SJCRH30 (cell line): ENCODE results near the gene ELAVL2. TPM values are rescaled to one million over a fixed set of nuclear protein-coding genes. Genes with fewer than 3 reads are reported as not detected.

Source experiments
- DNase-seq, 2 experiments: peaks; one replicate each; pipeline ENCODE4 v3.0.0-alpha.2; 2015 to 2020
- H3K27ac ChIP-seq: fragments of 250-450 bp; sonication (Bioruptor Pico); 2 replicates; pipeline ENCODE4 v1.5.1; 2020; ENCODE audit warnings: mild to moderate bottlenecking, moderate library complexity
- H3K27me3 ChIP-seq: fragments of 250-450 bp; sonication (Bioruptor Pico); 2 replicates; pipeline ENCODE4 v1.5.1; 2020; ENCODE audit warnings: mild to moderate bottlenecking, moderate library complexity
- H3K36me3 ChIP-seq: fragments of 250-450 bp; sonication (Bioruptor Pico); 2 replicates; pipeline ENCODE4 v1.5.1; 2020; ENCODE audit warnings: mild to moderate bottlenecking, moderate library complexity
- H3K4me1 ChIP-seq: fragments of 250-450 bp; sonication (Bioruptor Pico); 2 replicates; pipeline ENCODE4 v1.5.1; 2020; ENCODE audit warnings: mild to moderate bottlenecking, moderate library complexity
- H3K4me3 ChIP-seq: fragments of 250-450 bp; sonication (Bioruptor Pico); 2 replicates; pipeline ENCODE4 v1.5.1; 2020; ENCODE audit warnings: mild to moderate bottlenecking, moderate library complexity
- H3K9me3 ChIP-seq: fragments of 250-450 bp; sonication (Bioruptor Pico); replicated peaks from 2 replicates; pipeline ENCODE4 v1.5.1; 2020; ENCODE audit warnings: mild to moderate bottlenecking, moderate library complexity
- total RNA-seq: library from RNA; depleted of rRNA; stranded (reverse); fragments of >200 nt; shearing (Covaris generic); gene quantifications from 2 replicates; pipeline ENCODE4 v1.2.3, GENCODE V29; 2014

The ELAVL2 gene
- total RNA-seq, 1 experiment from 2014 or later: 29.1 TPM

GRCh38 chr9:23824830-23825591, 1.0 kb downstream of the ELAVL2 start:
- H3K27ac ChIP-seq: peak overlapping the region; percentile 31
- H3K27me3 ChIP-seq: no peaks in the 10 kb centered on the region

DNA sequence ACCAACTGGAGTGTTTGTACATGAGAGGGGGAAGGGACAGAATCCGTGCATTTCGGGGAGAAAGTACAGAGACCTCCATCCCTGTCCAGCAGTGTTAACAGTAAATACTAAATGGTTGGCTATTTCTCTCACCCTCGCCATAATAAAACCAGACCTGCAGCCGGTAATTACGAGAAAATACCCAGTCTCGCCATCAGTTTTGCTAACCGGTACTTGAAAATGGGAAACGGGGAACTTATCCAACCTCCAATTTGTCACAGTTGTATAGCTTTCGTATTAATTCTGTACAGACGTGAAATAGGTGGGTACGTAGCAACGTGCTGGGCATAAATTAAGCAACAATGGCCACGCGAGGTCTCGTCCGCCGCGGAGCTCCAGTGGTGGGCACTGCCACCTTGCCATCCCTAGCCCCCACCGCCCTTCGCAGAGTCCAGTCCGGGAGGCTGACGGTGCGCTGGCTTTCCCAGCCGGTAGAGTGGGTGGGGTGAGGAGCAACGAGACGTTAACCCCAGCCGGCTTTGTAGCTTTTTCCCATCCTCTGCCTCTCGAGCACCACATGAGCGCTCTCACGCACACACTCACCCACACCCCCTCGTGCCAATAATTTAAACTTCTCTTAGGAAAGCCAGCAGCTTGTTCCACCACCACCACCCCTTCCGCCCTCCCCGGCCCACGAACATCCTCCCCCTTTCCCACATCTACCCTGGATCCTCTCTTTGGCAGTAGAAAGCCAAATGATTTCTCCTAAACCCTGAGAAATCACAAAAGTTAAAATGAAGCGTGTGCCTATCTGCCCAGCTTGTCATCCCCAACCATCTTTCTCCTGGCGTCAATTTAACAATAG, 1.8 kb downstream of the ELAVL2 start:
- Histone ChIP-seq H3K4me3 (peak overlapping the region; percentile 62), H3K9me3 (no peaks in the 10 kb centered on the region)
- peak; percentile 33 to 46 for DNase-seq

More at GRCh38 chr9:23824830-23825591, 1.0 kb downstream of the ELAVL2 start:
- DNase-seq: peak; percentile 66 to 74
- no peaks in the 10 kb centered on the region for H3K4me1 ChIP-seq
- no peaks in the 10 kb centered on the region for H3K36me3 ChIP-seq
- H3K4me3 ChIP-seq: peak overlapping the region; percentile 62
- H3K9me3 ChIP-seq: no peaks in the 10 kb centered on the region

DNA sequence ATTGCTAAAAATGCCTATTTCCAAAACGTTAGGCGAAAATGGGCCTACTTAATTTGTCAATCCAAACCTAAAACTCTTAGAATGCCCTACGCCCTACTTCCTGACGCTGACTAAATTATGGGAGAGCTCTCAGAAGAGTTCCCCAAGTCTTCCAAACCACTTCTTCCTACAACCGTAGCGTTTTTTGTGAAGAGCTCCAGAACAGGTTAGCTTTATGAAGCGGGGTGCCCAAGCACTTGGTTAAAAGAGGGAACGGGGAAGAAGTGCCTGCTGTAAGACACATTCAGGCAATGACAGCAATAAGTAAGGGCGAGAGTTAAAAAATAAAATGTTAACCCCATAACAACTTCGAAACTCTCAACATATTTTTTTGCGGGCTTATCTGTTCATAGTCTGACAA, 2.8 kb downstream of the ELAVL2 start:
- Histone ChIP-seq H3K9me3 (no peaks in the 10 kb centered on the region), H3K4me1 (peaks cover 5% of the 10 kb centered on the region; the same call in 1 of the 2 replicates), H3K4me3 (no peak overlapping the region), H3K27ac (no peak overlapping the region), H3K36me3 (no peaks in the 10 kb centered on the region), H3K27me3 (no peaks in the 10 kb centered on the region)
- no peak for DNase-seq

More for the DNA sequence above, 1.8 kb downstream of the ELAVL2 start:
- Histone ChIP-seq H3K36me3 (no peaks in the 10 kb centered on the region), H3K27ac (peak overlapping the region; percentile 31), H3K27me3 (no peaks in the 10 kb centered on the region), H3K4me1 (peaks cover 3% of the 10 kb centered on the region; the same call in 1 of the 2 replicates)

DNA sequence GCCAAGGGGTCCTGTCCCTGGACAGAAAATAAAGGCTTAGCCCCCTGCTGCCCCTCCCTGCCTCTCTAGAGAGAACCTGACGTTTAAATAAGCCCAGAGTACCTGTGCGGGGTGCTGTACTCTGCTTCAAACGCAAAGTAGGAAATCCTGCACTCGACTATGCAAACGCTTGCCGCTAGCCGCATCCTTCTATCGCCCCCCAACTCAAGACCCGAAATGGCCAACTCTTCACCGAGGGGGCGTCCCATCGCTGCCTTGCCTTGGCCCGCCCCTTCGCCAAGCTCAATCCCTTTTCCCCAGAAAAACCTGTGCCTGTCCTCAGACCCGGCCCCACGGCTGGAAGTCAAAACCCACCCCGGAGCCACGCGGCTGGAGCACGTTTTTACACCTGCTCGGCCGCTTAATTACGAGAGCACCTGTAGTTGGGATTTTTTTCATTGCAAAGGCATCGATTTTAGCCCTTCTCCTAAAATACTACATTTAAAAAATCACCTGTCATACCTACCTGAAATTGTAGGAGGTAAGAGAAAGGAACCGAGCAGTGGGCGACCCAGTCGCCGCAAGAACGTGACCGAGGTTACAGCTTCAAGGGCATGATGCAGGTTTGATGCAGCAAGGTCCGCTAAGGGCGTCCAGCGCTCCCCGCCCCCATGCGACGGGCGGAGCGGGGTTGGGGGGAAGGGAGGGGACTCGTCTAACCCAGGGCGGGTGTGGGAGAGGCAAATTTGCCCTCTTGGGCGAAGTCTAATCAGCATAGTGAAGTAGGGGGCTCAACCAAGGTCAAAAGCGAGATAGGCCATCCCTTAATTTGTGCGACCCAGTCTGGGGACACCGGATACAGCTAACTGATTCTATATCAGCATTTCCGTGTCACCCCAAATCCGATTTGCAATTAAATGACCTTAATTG, 3.5 kb downstream of the ELAVL2 start:
- peaks cover 5% of the 10 kb centered on the region; the same call in 1 of the 2 replicates for H3K4me1 ChIP-seq
- peak overlapping the region; percentile 76 for H3K4me3 ChIP-seq
- DNase-seq: no peak
- H3K9me3 ChIP-seq: no peaks in the 10 kb centered on the region
- H3K27me3 ChIP-seq: no peaks in the 10 kb centered on the region
- no peak overlapping the region for H3K27ac ChIP-seq
- no peaks in the 10 kb centered on the region for H3K36me3 ChIP-seq

- Histone ChIP-seq H3K4me3 (peak overlapping the region; percentile 76), H3K4me1 (peaks cover 5% of the 10 kb centered on the region; the same call in 1 of the 2 replicates), H3K27me3 (no peaks in the 10 kb centered on the region), H3K36me3 (no peaks in the 10 kb centered on the region), H3K9me3 (no peaks in the 10 kb centered on the region), H3K27ac (peak overlapping the region; percentile 57)
- peak; percentile 73 to 74 for DNase-seq
Observed at GRCh38 chr9:23821375-23822181, 4.5 kb downstream of the ELAVL2 start.

DNA sequence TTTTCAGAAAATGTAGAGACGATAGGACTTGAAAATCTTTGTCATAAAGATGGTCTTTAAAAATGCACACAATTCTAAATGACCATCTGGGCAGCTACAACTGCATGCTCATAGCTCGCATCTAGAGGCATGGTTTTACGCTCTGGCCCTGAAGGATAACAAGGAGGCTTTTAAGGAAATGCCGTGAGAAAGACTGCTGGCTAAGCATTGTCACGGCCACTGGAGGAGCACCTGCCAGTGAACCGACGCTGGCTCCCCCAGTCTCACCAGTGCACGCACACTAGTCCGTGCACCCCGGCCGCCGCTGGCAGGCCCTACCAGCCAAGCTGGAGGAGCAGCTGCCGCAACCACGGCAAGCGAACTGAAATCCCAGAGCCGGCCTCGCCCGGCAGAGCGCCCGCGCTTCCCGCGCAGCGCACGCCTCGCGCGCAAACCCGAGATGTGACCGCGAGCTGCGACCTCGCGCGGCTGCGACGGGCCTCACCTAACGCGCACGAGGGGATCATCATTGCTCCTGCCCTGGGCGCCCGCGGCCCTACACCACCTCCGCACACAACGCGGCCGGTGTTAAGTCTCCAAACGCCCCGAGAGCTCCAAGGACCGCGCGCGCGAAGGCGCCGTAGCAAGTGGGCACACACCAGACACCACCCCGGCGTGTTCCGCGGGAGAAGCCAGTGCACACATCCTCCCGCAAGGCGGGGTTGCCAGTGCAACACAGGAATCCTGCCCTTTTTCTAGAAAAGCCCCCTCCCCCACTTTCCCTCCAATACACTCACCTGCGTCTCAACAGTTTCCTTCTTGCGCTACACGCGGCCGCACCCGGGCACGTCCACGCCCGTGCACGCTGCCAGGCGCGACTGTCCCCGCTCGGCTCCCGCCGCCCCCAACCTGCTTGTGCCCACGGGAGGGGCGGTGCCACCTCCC, 5.3 kb downstream of the ELAVL2 start:
- H3K27ac ChIP-seq: peak overlapping the region; percentile 57
- no peaks in the 10 kb centered on the region for H3K27me3 ChIP-seq

GRCh38 chr9:23819403-23819802, 6.6 kb downstream of the ELAVL2 start:
- H3K9me3 ChIP-seq: no peaks in the 10 kb centered on the region
- H3K4me3 ChIP-seq: no peak overlapping the region
- H3K36me3 ChIP-seq: no peaks in the 10 kb centered on the region
- DNase-seq: no peak
- H3K27me3 ChIP-seq: no peaks in the 10 kb centered on the region
- H3K4me1 ChIP-seq: peaks cover 5% of the 10 kb centered on the region; the same call in 1 of the 2 replicates
- no peak overlapping the region for H3K27ac ChIP-seq

More for the DNA sequence above, 5.3 kb downstream of the ELAVL2 start:
- H3K4me3 ChIP-seq: peak overlapping the region; percentile 76
- no peaks in the 10 kb centered on the region for H3K9me3 ChIP-seq
- DNase-seq: peak; percentile 71 to 75
- no peaks in the 10 kb centered on the region for H3K36me3 ChIP-seq
- H3K4me1 ChIP-seq: peaks cover 5% of the 10 kb centered on the region; the same call in 1 of the 2 replicates

DNA sequence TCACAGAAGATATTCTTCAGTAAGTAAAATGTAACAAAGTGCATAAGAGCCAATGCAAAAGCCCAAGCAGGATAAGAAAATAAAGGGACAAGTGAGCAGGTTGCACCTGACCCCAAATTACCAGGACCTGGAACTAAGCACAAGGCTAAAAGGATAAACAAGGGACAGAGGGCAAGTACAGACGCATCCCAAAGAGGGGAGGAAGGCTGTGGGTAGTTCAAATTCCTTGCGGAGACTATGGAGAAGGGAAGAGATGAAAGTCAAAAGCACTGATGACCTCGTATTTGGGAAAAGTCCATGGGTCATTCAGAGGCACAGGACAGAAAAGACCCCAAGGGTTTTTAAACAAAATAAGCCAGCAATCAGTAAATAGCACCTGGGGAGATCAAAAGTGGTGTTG, 11.8 kb downstream of the ELAVL2 start:
- H3K4me1 ChIP-seq: peaks cover 1% of the 10 kb centered on the region; the same call in 1 of the 2 replicates
- no peak for DNase-seq
- no peaks in the 10 kb centered on the region for H3K9me3 ChIP-seq

DNA sequence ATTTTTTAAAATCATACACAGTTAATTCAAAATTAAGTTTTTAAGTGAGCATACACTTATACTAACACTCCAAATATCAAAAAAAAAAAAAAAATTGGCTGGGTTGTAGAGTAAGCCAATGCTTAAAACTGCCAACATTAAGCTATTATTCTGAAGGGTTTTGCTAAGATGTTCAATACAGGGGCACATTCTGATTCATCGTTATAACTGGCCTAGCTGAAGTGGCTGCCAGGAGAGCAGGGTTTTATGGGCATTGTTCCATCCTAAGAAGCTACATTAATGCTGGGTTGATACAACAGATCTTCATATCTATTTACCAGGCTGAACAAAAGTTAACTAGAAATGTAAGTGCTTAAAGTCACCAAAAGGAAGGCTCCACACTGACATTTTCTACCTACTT, 13.4 kb downstream of the ELAVL2 start:
- Histone ChIP-seq H3K4me1 (no peaks in the 10 kb centered on the region), H3K36me3 (no peaks in the 10 kb centered on the region), H3K27ac (no peak overlapping the region), H3K4me3 (no peak overlapping the region), H3K9me3 (no peaks in the 10 kb centered on the region), H3K27me3 (no peaks in the 10 kb centered on the region)
- DNase-seq: no peak

More for the DNA sequence above, 11.8 kb downstream of the ELAVL2 start:
- Histone ChIP-seq H3K27me3 (no peaks in the 10 kb centered on the region), H3K36me3 (no peaks in the 10 kb centered on the region), H3K4me3 (no peak overlapping the region), H3K27ac (no peak overlapping the region)

DNA sequence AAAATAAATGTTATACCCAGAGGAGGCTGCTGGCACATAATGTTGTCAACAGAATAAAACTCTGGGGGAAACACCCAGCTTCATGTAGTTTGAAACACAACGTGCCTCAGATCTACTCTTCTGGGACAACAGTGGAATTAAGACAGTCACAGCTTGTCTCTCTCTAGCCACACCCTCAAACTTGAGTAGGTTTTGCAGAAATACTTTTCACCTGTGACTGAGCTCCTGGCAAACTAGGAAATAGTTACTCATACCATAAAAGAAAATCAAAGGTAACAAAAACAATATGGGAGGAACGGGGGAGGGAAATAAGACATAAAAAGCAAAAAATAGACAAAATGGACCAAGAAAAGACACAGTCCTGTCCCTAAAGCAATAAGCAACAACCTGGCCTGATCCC, 14.4 kb downstream of the ELAVL2 start:
- H3K9me3 ChIP-seq: no peaks in the 10 kb centered on the region
- H3K4me1 ChIP-seq: no peaks in the 10 kb centered on the region
- DNase-seq: no peak
- no peak overlapping the region for H3K4me3 ChIP-seq
- no peak overlapping the region for H3K27ac ChIP-seq
- H3K36me3 ChIP-seq: no peaks in the 10 kb centered on the region
- no peaks in the 10 kb centered on the region for H3K27me3 ChIP-seq

- H3K27ac ChIP-seq: no peak overlapping the region
- H3K27me3 ChIP-seq: no peaks in the 10 kb centered on the region
- DNase-seq: no peak
- H3K36me3 ChIP-seq: no peaks in the 10 kb centered on the region
- no peaks in the 10 kb centered on the region for H3K9me3 ChIP-seq
- H3K4me1 ChIP-seq: 0 out of 2 replicates have a peak, but pooled peaks cover 5% of the 10 kb centered on the region
- H3K4me3 ChIP-seq: no peak overlapping the region
Observed at GRCh38 chr9:23803216-23803615, 22.8 kb downstream of the ELAVL2 start.

DNA sequence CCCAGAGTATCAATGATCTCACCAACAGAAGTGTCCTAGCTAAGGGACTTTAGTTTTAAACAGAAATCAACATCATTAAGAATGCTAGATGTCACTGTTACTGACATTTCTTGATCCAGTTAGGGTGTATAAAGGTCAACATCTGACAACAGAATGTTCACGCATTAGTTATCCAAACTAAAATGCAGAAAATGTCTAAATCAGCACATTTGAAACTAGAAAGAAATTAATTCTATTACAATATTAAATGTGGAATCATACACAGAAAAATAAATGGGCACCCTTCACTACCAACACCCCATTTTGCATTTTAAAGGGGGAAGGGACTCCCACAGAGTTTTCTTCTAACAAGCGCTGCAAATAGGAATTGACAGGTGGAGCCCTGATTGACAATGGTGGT, 24.5 kb downstream of the ELAVL2 start:
- no peaks in the 10 kb centered on the region for H3K36me3 ChIP-seq
- H3K4me3 ChIP-seq: no peak overlapping the region
- H3K9me3 ChIP-seq: no peaks in the 10 kb centered on the region
- no peaks in the 10 kb centered on the region for H3K27me3 ChIP-seq
- no peak overlapping the region for H3K27ac ChIP-seq
- DNase-seq: no peak
- 0 out of 2 replicates have a peak, but pooled peaks cover 5% of the 10 kb centered on the region for H3K4me1 ChIP-seq

DNA sequence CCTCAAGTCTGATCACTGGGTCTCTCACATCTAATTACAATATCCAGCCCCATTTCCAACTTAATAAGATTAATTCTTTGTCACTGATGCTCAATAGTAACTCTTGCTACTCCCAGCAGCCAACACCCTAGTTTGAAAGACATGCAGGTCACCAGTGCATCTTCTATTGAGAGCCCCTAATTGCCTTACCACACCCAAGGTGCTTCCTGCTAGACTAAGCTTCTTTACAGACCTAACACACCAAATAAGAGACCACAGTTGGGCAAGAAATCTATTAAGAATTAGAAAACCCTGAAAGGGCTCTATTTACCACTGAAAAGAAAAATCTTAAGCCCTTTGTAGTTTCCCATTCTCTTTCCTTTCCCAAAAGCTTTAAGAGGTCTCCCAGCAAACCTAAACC, 26.5 kb downstream of the ELAVL2 start:
- H3K4me1 ChIP-seq: 0 out of 2 replicates have a peak, but pooled peaks cover 5% of the 10 kb centered on the region
- no peak overlapping the region for H3K4me3 ChIP-seq
- H3K27ac ChIP-seq: no peak overlapping the region
- no peak for DNase-seq
- H3K36me3 ChIP-seq: no peaks in the 10 kb centered on the region; the same call in none of the 2 replicates
- no peaks in the 10 kb centered on the region for H3K9me3 ChIP-seq
- no peaks in the 10 kb centered on the region for H3K27me3 ChIP-seq
